IPS DF 19.7 (cell line): ENCODE measurements around the gene SPINT3.

Experiments used
- DNase-seq: peaks from one replicate; pipeline ENCODE4 v3.0.0-alpha.2; 2013; ENCODE audit warnings: low read depth, low spot score

Gene SPINT3

GRCh38 chr20:45515147-45515913, at the start of gene SPINT3:
TSS of gene SPINT3 (minus strand) at chr20:45515622. CDS start at chr20:45515608, 14 bp downstream.
- no peak for DNase-seq

- no peak for DNase-seq
Measured at GRCh38 chr20:45564760-45565276, 49.4 kb upstream of the SPINT3 start.

- DNase-seq = no peak
Measured at GRCh38 chr20:45555198-45555597, 39.8 kb upstream of the SPINT3 start.

GRCh38 chr20:45552456-45552855, 37.0 kb upstream of the SPINT3 start:
- no peak for DNase-seq

- no peak for DNase-seq
Measured at GRCh38 chr20:45550765-45551164, 35.3 kb upstream of the SPINT3 start.

- DNase-seq = no peak
Measured at GRCh38 chr20:45548410-45548809, 33.0 kb upstream of the SPINT3 start.

GRCh38 chr20:45547206-45547770, 31.9 kb upstream of the SPINT3 start, which contains the start of gene EPPIN:
TSS of gene EPPIN (minus strand) at chr20:45547401. CDS start at chr20:45547357, 44 bp downstream.
- DNase-seq = no peak

- peak; percentile 42 for DNase-seq
Measured at GRCh38 chr20:45545754-45546453, 30.5 kb upstream of the SPINT3 start.

GRCh38 chr20:45545351-45545750, 29.9 kb upstream of the SPINT3 start:
- DNase-seq = no peak

GRCh38 chr20:45539382-45539781, 24.0 kb upstream of the SPINT3 start, which contains the start of gene WFDC6:
TSS of gene WFDC6 (minus strand) at chr20:45539482. CDS start at chr20:45539407, 75 bp downstream.
- no peak for DNase-seq

GRCh38 chr20:45538209-45538799, 22.9 kb upstream of the SPINT3 start:
- DNase-seq = peak; percentile 30

- DNase-seq = no peak
Measured at GRCh38 chr20:45527294-45527693, 11.9 kb upstream of the SPINT3 start.

GRCh38 chr20:45523821-45524220, 8.4 kb upstream of the SPINT3 start:
- DNase-seq = no peak

- no peak for DNase-seq
Measured at GRCh38 chr20:45518282-45518681, 2.9 kb upstream of the SPINT3 start.

GRCh38 chr20:45510242-45510862, 5.1 kb downstream of the SPINT3 start:
- DNase-seq = no peak

- no peak for DNase-seq
Measured at GRCh38 chr20:45509091-45509490, 6.3 kb downstream of the SPINT3 start.

GRCh38 chr20:45508068-45508886, 7.1 kb downstream of the SPINT3 start:
- no peak for DNase-seq

- no peak for DNase-seq
Measured at GRCh38 chr20:45507011-45507820, 8.2 kb downstream of the SPINT3 start.

GRCh38 chr20:45506398-45506797, 9.0 kb downstream of the SPINT3 start:
- no peak for DNase-seq

- no peak for DNase-seq
Measured at GRCh38 chr20:45503403-45503802, 12.0 kb downstream of the SPINT3 start.
